Loucy (cell line): ENCODE results near the gene COQ3.

ENCODE experiments used
- H2AFZ ChIP-seq: fragments of 200-600 bp; sonication (generic); 2 replicates; pipeline ENCODE4 v1.6.0; 2016; ENCODE audit warnings: antibody characterized with exemption, mild to moderate bottlenecking, low read length, moderate library complexity
- H3F3A ChIP-seq: fragments of 200-600 bp; 2 replicates; pipeline ENCODE4 v1.6.0; 2016; ENCODE audit warnings: antibody characterized with exemption, low read depth, mild to moderate bottlenecking
- H3K27me3 ChIP-seq: fragments of 200-600 bp; sonication (generic); 2 replicates; pipeline ENCODE4 v1.6.1; 2014; ENCODE audit warnings: low read length, mild to moderate bottlenecking; ENCODE audit not compliant: insufficient read depth, poor library complexity, severe bottlenecking
- H3K36me3 ChIP-seq: fragments of 200-600 bp; sonication (generic); 2 replicates; pipeline ENCODE4 v1.6.1; 2016; ENCODE audit warnings: low read length; ENCODE audit not compliant: insufficient read depth
- H3K4me1 ChIP-seq: fragments of 200-600 bp; sonication (generic); 2 replicates; pipeline ENCODE4 v1.5.1; 2014; ENCODE audit warnings: low read length, mild to moderate bottlenecking; ENCODE audit not compliant: insufficient read depth, poor library complexity, severe bottlenecking
- H3K4me2 ChIP-seq: fragments of 200-600 bp; sonication (generic); 2 replicates; pipeline ENCODE4 v1.6.0; 2014; ENCODE audit warnings: antibody characterized with exemption, low read length, low read depth, mild to moderate bottlenecking; ENCODE audit not compliant: poor library complexity, severe bottlenecking
- H3K4me3 ChIP-seq: fragments of 200-600 bp; sonication (generic); 2 replicates; pipeline ENCODE4 v1.5.1; 2014; ENCODE audit warnings: low read length, mild to moderate bottlenecking, mixed read lengths; ENCODE audit not compliant: poor library complexity, severe bottlenecking
- H3K79me2 ChIP-seq: fragments of 200-600 bp; sonication (generic); 2 replicates; pipeline ENCODE4 v1.6.1; 2014; ENCODE audit warnings: low read length; ENCODE audit not compliant: insufficient read depth
- H3K9ac ChIP-seq: fragments of 200-600 bp; sonication (generic); 2 replicates; pipeline ENCODE4 v1.6.0; 2014; ENCODE audit warnings: mild to moderate bottlenecking, low read depth, low read length, moderate library complexity; ENCODE audit not compliant: poor library complexity, severe bottlenecking
- H3K9me2 ChIP-seq: fragments of 200-600 bp; sonication (generic); replicated peaks from 2 replicates; pipeline ENCODE4 v1.6.1; 2016; ENCODE audit warnings: low read depth, low read length, mixed read lengths
- H3K9me3 ChIP-seq: fragments of 200-600 bp; sonication (generic); 2 replicates; pipeline ENCODE4 v1.6.1; 2014; ENCODE audit warnings: mild to moderate bottlenecking, antibody characterized with exemption, low read length, low read depth; ENCODE audit not compliant: insufficient read depth
- H4K20me1 ChIP-seq: fragments of 200-600 bp; sonication (generic); 2 replicates; pipeline ENCODE4 v1.6.0; 2014; ENCODE audit warnings: antibody characterized with exemption, low read length, mild to moderate bottlenecking; ENCODE audit not compliant: insufficient read depth, poor library complexity, severe bottlenecking
- EZH2phosphoT487 ChIP-seq: fragments of 200-600 bp; IDR thresholded peaks from 2 replicates; pipeline ENCODE4 v1.6.1; 2018; ENCODE audit warnings: antibody characterized with exemption, mild to moderate bottlenecking, moderate library complexity, borderline replicate concordance
- TF ChIP-seq, protein P1 (sequence below): fragments of 200-600 bp; sonication (generic); conservative IDR thresholded peaks from 2 replicates; pipeline ENCODE4 v1.5.1; 2014; ENCODE audit warnings: mild to moderate bottlenecking, antibody characterized with exemption, low read length

COQ3 gene

DNA sequence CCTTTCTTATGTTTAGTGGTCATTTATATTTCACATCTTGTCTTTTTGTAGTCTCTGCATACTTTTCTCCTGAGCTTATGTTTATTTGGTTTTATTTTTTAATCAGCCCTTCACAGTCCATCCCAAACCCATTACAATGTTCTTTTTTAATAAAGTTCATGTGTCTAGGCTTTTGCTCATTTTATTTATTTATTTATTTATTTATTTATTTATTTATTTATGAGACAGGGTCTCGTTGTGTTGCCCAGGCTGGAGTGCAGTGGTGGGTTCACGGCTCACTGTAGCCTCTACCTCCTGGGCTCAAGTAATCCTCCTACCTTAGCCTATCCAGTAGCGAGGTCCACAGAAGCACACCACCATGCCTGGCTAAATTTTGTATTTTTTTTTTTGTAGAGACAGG lies 3.1 kb downstream of the COQ3 start:
- TF ChIP-seq EZH2phosphoT487: no peak
- Histone ChIP-seq H3K4me3 (no peak overlapping the region), H3K27me3 (no peaks in the 10 kb centered on the region), H3K36me3 (no peaks in the 10 kb centered on the region), H3K9me3 (no peaks in the 10 kb centered on the region), H3F3A (no peaks in the 10 kb centered on the region), H3K4me2 (no peak overlapping the region), H3K9me2 (no peaks in the 10 kb centered on the region), H2AFZ (no peak overlapping the region), H3K9ac (no peak overlapping the region), H3K79me2 (no peaks in the 10 kb centered on the region), H3K4me1 (no peaks in the 10 kb centered on the region), H4K20me1 (no peaks in the 10 kb centered on the region)

DNA sequence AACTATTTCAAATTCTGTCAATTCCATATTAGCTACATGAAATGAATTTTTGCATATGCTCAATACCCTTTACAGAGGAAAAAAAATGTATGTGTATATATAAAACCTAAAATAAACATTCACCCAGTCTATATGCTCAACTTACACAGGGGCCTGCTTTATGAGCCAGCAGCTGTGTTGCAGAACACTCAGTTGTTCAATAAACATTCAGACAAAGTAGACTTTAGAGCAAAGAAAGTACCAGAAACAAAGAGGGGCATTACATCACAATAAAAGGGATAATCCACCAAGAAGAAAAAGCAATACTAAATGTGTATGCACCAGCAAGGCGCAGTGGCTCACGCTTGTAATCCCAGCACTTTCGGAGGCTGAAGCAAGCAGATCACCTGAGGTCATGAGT lies 9.5 kb downstream of the COQ3 start:
- H3K4me3 ChIP-seq: no peak overlapping the region
- H3F3A ChIP-seq: no peaks in the 10 kb centered on the region
- H2AFZ ChIP-seq: no peak overlapping the region
- H4K20me1 ChIP-seq: no peaks in the 10 kb centered on the region
- TF ChIP-seq, protein P1, sequence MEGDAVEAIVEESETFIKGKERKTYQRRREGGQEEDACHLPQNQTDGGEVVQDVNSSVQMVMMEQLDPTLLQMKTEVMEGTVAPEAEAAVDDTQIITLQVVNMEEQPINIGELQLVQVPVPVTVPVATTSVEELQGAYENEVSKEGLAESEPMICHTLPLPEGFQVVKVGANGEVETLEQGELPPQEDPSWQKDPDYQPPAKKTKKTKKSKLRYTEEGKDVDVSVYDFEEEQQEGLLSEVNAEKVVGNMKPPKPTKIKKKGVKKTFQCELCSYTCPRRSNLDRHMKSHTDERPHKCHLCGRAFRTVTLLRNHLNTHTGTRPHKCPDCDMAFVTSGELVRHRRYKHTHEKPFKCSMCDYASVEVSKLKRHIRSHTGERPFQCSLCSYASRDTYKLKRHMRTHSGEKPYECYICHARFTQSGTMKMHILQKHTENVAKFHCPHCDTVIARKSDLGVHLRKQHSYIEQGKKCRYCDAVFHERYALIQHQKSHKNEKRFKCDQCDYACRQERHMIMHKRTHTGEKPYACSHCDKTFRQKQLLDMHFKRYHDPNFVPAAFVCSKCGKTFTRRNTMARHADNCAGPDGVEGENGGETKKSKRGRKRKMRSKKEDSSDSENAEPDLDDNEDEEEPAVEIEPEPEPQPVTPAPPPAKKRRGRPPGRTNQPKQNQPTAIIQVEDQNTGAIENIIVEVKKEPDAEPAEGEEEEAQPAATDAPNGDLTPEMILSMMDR: no peak
- TF ChIP-seq EZH2phosphoT487: no peak
- H3K4me2 ChIP-seq: no peak overlapping the region
- no peaks in the 10 kb centered on the region for H3K79me2 ChIP-seq
- no peaks in the 10 kb centered on the region for H3K4me1 ChIP-seq
- no peaks in the 10 kb centered on the region for H3K9me3 ChIP-seq
- H3K36me3 ChIP-seq: no peaks in the 10 kb centered on the region
- H3K9me2 ChIP-seq: no peaks in the 10 kb centered on the region
- H3K9ac ChIP-seq: no peak overlapping the region
- H3K27me3 ChIP-seq: no peaks in the 10 kb centered on the region

DNA sequence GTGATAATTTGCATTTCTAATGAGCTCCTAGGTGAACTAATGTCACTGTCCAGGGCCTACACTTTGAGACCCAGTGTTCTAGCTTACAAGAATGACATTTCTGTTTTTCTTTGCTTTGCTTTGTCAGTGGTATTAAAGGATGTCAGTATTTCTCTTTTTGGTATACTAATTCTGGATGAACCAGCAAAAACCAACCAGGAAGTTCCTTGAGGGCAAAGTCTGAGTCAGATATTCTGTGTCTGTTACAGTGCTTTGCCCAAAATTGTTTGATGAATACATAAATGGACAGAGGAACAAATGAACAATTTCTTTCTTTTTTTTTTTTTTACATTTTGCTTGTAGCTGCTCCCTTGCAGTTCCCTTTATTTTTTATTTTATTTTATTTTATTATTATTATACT lies 15.4 kb downstream of the COQ3 start:
- no peaks in the 10 kb centered on the region for H3K4me1 ChIP-seq
- H3K4me2 ChIP-seq: no peak overlapping the region
- no peaks in the 10 kb centered on the region for H4K20me1 ChIP-seq
- H3K4me3 ChIP-seq: no peak overlapping the region
- H3K79me2 ChIP-seq: no peaks in the 10 kb centered on the region
- H3K36me3 ChIP-seq: no peaks in the 10 kb centered on the region
- H3K9me2 ChIP-seq: no peaks in the 10 kb centered on the region
- no peaks in the 10 kb centered on the region for H3F3A ChIP-seq
- TF ChIP-seq, protein P1: no peak
- TF ChIP-seq EZH2phosphoT487: no peak
- no peak overlapping the region for H3K9ac ChIP-seq
- no peak overlapping the region for H2AFZ ChIP-seq
- no peaks in the 10 kb centered on the region for H3K27me3 ChIP-seq
- no peaks in the 10 kb centered on the region for H3K9me3 ChIP-seq

DNA sequence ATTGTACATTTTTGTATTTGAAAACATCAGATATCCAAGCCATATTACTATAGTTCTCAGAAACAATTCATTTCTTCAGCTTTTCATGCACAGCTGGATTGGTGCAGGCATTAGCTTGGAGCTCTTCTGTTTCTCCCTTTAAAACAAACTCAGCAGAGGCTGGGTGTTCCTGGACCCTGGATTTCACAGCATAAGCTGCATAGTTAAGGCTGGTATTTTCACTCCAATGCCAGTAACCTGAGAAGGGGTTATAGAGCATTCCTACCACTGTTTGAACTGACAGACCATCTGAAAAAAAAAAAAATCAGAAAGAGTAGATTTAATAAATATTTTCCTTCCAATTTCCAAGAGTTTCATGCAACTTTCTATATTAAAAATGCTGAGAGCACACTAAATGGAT lies 24.5 kb downstream of the COQ3 start:
- Histone ChIP-seq H3K9me2 (no peaks in the 10 kb centered on the region), H4K20me1 (no peaks in the 10 kb centered on the region), H3K36me3 (no peaks in the 10 kb centered on the region), H2AFZ (no peak overlapping the region), H3K9me3 (no peaks in the 10 kb centered on the region), H3F3A (no peaks in the 10 kb centered on the region), H3K4me3 (no peak overlapping the region), H3K27me3 (no peaks in the 10 kb centered on the region), H3K4me2 (no peak overlapping the region), H3K4me1 (no peaks in the 10 kb centered on the region), H3K9ac (no peak overlapping the region), H3K79me2 (no peaks in the 10 kb centered on the region)
- TF ChIP-seq, protein P1: no peak
- TF ChIP-seq EZH2phosphoT487: no peak
